ENCODE data around the gene MYLK.
"Not testable (repeated sequence)": the region's sequence is repeated elsewhere in the genome, so short reads cannot be mapped to it uniquely, and the experiment has no call there.

The MYLK gene

GRCh38 chr3:123717451-123717850 is 166.7 kb downstream of the MYLK start:
- H3K4me1 ChIP-seq (ENCODE audit: control insufficient read depth, low read depth, low read length) = not testable (repeated sequence)

DNA sequence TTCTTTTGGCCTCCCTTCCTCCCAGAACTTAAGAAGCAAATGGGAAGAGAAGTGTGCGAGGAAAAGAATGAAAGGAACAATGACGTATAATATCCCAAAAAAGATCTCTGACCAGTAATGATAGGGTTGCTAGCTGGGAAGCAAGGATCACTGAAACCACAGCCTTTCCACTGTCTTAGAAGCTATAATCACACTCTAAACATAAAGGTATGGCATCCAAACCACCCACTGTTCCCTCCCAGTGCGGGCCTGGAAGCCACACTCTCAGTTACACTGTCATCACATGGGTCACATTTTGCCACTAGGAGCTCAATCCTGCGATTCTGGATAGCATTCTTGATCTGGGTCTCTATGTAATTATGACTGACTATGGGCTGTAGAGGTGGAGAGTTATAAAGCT is 167.7 kb downstream of the MYLK start:
- no peaks in the 10 kb centered on the region for H3K36me3 ChIP-seq (ENCODE audit: control insufficient read depth, low read depth, low read length)
- no peaks in the 10 kb centered on the region for H3K9me3 ChIP-seq (ENCODE audit: control insufficient read depth, low read depth, low read length)
- no peak overlapping the region for H3K9ac ChIP-seq (ENCODE audit: low read length)
- H3K27me3 ChIP-seq (ENCODE audit: control insufficient read depth, insufficient read depth, low read length) = no peaks in the 10 kb centered on the region
- H3K4me1 ChIP-seq (ENCODE audit: control insufficient read depth, low read depth, low read length) = peaks cover 4% of the 10 kb centered on the region
- H3K27ac ChIP-seq (ENCODE audit: low read length) = no peak overlapping the region
- H3K4me3 ChIP-seq (ENCODE audit: low read length) = no peak overlapping the region

More at GRCh38 chr3:123717451-123717850, 166.7 kb downstream of the MYLK start:
- H3K4me3 ChIP-seq (ENCODE audit: low read length); H3K9me3 ChIP-seq (ENCODE audit: control insufficient read depth, low read depth, low read length); H3K27me3 ChIP-seq (ENCODE audit: control insufficient read depth, insufficient read depth, low read length); H3K9ac ChIP-seq (ENCODE audit: low read length); H3K27ac ChIP-seq (ENCODE audit: low read length); H3K36me3 ChIP-seq (ENCODE audit: control insufficient read depth, low read depth, low read length): not testable (repeated sequence)

GRCh38 chr3:123713211-123713610 is 170.9 kb downstream of the MYLK start:
- Histone ChIP-seq H3K4me3 (ENCODE audit: low read length) (no peak overlapping the region), H3K36me3 (ENCODE audit: control insufficient read depth, low read depth, low read length) (no peaks in the 10 kb centered on the region), H3K4me1 (ENCODE audit: control insufficient read depth, low read depth, low read length) (peaks cover 4% of the 10 kb centered on the region), H3K9ac (ENCODE audit: low read length) (no peak overlapping the region), H3K27ac (ENCODE audit: low read length) (no peak overlapping the region), H3K9me3 (ENCODE audit: control insufficient read depth, low read depth, low read length) (no peaks in the 10 kb centered on the region), H3K27me3 (ENCODE audit: control insufficient read depth, insufficient read depth, low read length) (no peaks in the 10 kb centered on the region)

DNA sequence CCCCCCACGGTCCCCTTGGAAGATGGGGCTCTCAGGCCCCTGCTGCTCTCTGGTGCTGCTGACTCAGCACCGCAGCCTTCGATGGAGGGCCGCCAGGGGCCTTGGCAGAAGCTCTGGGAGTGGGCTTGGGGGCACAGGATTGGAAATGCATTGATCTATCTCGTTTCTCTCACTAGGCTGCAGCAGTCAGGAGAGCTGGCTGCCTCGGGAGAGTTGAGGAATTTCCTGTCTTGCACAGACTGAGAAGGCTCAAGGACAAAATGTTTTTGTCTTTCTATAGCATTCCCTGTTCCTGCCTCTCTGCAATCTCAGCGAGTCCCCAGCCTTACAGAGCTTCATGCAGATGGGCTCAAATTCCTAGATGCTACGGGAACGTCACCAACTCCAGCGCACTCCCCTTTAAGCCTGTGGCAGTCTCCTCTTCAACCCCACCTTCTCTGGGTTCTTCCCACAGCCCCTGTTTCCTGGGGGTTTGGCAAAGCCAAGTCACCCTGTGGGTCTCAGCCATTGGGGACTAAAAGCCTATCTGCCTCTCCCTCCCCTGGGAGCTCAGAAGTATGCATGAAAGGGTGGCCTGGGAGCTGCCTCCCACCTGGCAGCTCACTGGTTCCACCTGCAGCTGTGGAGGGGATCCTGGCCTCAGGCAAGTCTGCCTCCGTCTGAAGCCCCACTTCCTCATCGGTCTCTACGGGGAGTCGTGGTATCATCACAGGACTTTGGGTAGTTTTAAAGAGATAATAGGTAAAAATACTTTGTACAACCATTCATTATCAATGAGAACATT is 171.9 kb downstream of the MYLK start:
- Histone ChIP-seq H3K27ac (ENCODE audit: low read length) (no peak overlapping the region), H3K4me1 (ENCODE audit: control insufficient read depth, low read depth, low read length) (peaks cover 4% of the 10 kb centered on the region), H3K27me3 (ENCODE audit: control insufficient read depth, insufficient read depth, low read length) (no peaks in the 10 kb centered on the region), H3K9me3 (ENCODE audit: control insufficient read depth, low read depth, low read length) (no peaks in the 10 kb centered on the region), H3K9ac (ENCODE audit: low read length) (no peak overlapping the region), H3K36me3 (ENCODE audit: control insufficient read depth, low read depth, low read length) (no peaks in the 10 kb centered on the region), H3K4me3 (ENCODE audit: low read length) (no peak overlapping the region)

- Histone ChIP-seq H3K4me1 (ENCODE audit: control insufficient read depth, low read depth, low read length) (peaks cover 4% of the 10 kb centered on the region), H3K9me3 (ENCODE audit: control insufficient read depth, low read depth, low read length) (no peaks in the 10 kb centered on the region), H3K4me3 (ENCODE audit: low read length) (no peak overlapping the region), H3K9ac (ENCODE audit: low read length) (no peak overlapping the region), H3K27me3 (ENCODE audit: control insufficient read depth, insufficient read depth, low read length) (no peaks in the 10 kb centered on the region), H3K36me3 (ENCODE audit: control insufficient read depth, low read depth, low read length) (no peaks in the 10 kb centered on the region), H3K27ac (ENCODE audit: low read length) (no peak overlapping the region)
Observed at GRCh38 chr3:123711356-123711755, 172.8 kb downstream of the MYLK start.

DNA sequence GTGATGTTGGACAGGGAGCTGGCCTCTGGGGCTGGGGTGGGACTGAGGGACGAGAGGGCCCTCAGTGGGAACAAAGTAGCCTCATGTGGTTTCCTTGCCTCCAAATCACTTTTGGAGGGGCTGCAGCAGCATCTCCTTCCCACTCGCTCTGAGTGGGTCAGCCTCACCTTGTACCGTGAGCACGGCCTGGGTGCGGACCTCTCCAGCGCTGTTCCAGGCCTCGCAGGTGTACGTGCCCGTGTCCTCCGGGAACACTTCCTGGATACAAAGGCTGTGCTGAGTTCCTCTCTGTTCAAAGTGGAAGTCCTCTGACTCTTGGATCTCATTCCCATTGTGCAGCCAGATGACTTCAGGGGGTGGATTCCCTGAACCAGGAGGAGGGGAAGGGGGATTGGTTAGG is 175.6 kb downstream of the MYLK start:
- no peak overlapping the region for H3K9ac ChIP-seq (ENCODE audit: low read length)
- H3K27me3 ChIP-seq (ENCODE audit: control insufficient read depth, insufficient read depth, low read length) = no peaks in the 10 kb centered on the region
- peaks cover 4% of the 10 kb centered on the region for H3K4me1 ChIP-seq (ENCODE audit: control insufficient read depth, low read depth, low read length)
- no peaks in the 10 kb centered on the region for H3K36me3 ChIP-seq (ENCODE audit: control insufficient read depth, low read depth, low read length)
- no peaks in the 10 kb centered on the region for H3K9me3 ChIP-seq (ENCODE audit: control insufficient read depth, low read depth, low read length)
- H3K27ac ChIP-seq (ENCODE audit: low read length) = no peak overlapping the region
- H3K4me3 ChIP-seq (ENCODE audit: low read length) = no peak overlapping the region

DNA sequence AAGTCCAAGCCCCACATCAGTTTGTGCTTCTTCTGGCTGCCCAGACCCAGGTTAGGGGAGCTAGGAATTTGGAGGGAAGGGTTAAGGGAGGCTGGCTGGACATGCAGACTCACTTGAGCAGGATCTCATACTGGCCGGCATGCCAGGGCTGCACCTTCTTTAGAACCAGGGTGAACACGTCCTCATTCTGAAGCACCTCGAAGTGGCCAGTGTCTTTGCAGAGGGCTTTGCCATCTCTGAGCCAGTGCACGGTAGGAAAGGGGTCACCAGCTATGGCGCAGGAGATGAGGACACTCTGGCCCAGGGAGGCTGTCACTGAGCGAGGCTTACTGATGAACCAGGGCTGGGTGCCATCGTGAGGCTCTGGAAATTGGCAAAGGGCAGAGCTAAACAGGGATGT is 176.5 kb downstream of the MYLK start:
- not testable (repeated sequence) for H3K9ac ChIP-seq (ENCODE audit: low read length); H3K27ac ChIP-seq (ENCODE audit: low read length); H3K36me3 ChIP-seq (ENCODE audit: control insufficient read depth, low read depth, low read length); H3K4me3 ChIP-seq (ENCODE audit: low read length); H3K27me3 ChIP-seq (ENCODE audit: control insufficient read depth, insufficient read depth, low read length); H3K9me3 ChIP-seq (ENCODE audit: control insufficient read depth, low read depth, low read length); H3K4me1 ChIP-seq (ENCODE audit: control insufficient read depth, low read depth, low read length)

DNA sequence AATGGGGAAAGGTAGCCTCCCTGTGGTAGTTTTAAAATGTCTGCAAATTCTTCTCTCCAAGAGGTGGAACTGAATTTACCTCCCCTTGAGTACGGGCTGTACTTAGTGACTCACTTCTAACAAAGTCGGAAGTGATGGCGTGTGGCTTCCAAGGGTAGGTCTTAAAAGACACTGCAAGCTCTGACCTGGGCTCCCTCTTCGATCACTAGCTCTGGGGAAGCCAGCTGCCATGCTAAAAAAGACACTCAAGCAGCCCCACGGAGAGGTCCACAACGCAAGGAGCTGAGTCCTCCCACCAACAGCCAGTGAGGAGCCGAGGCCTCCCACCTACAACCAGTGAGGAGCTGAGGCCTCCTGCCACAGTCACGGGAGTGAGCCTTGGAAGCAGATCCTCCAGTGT is 177.3 kb downstream of the MYLK start:
- Histone ChIP-seq H3K4me1 (ENCODE audit: control insufficient read depth, low read depth, low read length) (no peaks in the 10 kb centered on the region), H3K36me3 (ENCODE audit: control insufficient read depth, low read depth, low read length) (no peaks in the 10 kb centered on the region), H3K27me3 (ENCODE audit: control insufficient read depth, insufficient read depth, low read length) (no peaks in the 10 kb centered on the region), H3K4me3 (ENCODE audit: low read length) (no peak overlapping the region), H3K27ac (ENCODE audit: low read length) (no peak overlapping the region), H3K9ac (ENCODE audit: low read length) (no peak overlapping the region), H3K9me3 (ENCODE audit: control insufficient read depth, low read depth, low read length) (no peaks in the 10 kb centered on the region)

GRCh38 chr3:123705488-123706285 is 178.4 kb downstream of the MYLK start:
- H3K4me3 ChIP-seq (ENCODE audit: low read length) = no peak overlapping the region
- no peaks in the 10 kb centered on the region for H3K9me3 ChIP-seq (ENCODE audit: control insufficient read depth, low read depth, low read length)
- no peaks in the 10 kb centered on the region for H3K4me1 ChIP-seq (ENCODE audit: control insufficient read depth, low read depth, low read length)
- no peak overlapping the region for H3K9ac ChIP-seq (ENCODE audit: low read length)
- H3K27ac ChIP-seq (ENCODE audit: low read length) = no peak overlapping the region
- H3K27me3 ChIP-seq (ENCODE audit: control insufficient read depth, insufficient read depth, low read length) = no peaks in the 10 kb centered on the region
- no peaks in the 10 kb centered on the region for H3K36me3 ChIP-seq (ENCODE audit: control insufficient read depth, low read depth, low read length)

DNA sequence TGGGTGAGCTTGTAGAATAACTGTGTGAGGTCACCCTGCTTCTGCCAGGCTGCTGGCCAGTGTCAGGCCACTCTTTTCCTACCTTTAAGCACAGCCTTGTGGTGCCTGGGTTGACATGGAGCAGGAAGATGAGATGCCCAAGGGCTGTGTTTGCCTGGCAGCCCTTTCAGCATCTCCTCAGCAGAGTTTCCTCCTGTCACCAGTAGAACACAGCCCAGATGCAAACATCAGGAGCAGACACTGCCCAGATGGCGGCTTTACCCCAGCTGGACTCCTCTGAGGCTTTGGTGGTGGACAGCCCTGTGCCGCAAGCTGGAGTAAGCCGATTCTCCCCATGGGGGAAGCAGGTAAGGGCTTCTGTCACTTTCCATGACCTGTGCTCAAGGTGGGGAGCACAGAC is 180.5 kb downstream of the MYLK start:
- not testable (repeated sequence) for H3K9ac ChIP-seq (ENCODE audit: low read length); H3K27ac ChIP-seq (ENCODE audit: low read length); H3K27me3 ChIP-seq (ENCODE audit: control insufficient read depth, insufficient read depth, low read length); H3K9me3 ChIP-seq (ENCODE audit: control insufficient read depth, low read depth, low read length); H3K4me3 ChIP-seq (ENCODE audit: low read length); H3K36me3 ChIP-seq (ENCODE audit: control insufficient read depth, low read depth, low read length); H3K4me1 ChIP-seq (ENCODE audit: control insufficient read depth, low read depth, low read length)

- Histone ChIP-seq H3K9me3 (ENCODE audit: control insufficient read depth, low read depth, low read length) (no peaks in the 10 kb centered on the region), H3K27ac (ENCODE audit: low read length) (no peak overlapping the region), H3K9ac (ENCODE audit: low read length) (no peak overlapping the region), H3K4me1 (ENCODE audit: control insufficient read depth, low read depth, low read length) (no peaks in the 10 kb centered on the region), H3K27me3 (ENCODE audit: control insufficient read depth, insufficient read depth, low read length) (no peaks in the 10 kb centered on the region), H3K4me3 (ENCODE audit: low read length) (no peak overlapping the region), H3K36me3 (ENCODE audit: control insufficient read depth, low read depth, low read length) (no peaks in the 10 kb centered on the region)
Observed at GRCh38 chr3:123702720-123703119, 181.4 kb downstream of the MYLK start.

DNA sequence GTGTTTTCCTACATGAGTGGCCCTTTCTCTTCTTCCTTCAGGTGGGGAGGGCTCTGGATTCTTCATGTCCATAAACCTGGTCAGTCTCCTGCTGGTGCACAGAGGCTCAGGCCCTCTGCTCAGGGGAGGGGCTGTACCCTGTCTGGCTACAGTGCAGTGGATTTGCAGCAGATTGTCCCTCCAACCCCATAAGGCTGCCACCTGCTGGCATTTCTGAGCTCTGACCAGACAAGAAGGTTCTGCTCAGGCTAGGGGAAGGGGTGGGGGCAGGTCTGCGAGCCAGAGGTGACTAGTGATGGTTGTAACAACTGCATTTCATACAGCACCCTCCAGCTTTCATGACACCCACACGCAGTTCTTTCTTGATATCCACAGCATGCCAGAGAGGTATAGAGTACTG is 182.1 kb downstream of the MYLK start:
- H3K27me3 ChIP-seq (ENCODE audit: control insufficient read depth, insufficient read depth, low read length); H3K9ac ChIP-seq (ENCODE audit: low read length); H3K9me3 ChIP-seq (ENCODE audit: control insufficient read depth, low read depth, low read length); H3K36me3 ChIP-seq (ENCODE audit: control insufficient read depth, low read depth, low read length); H3K4me1 ChIP-seq (ENCODE audit: control insufficient read depth, low read depth, low read length); H3K27ac ChIP-seq (ENCODE audit: low read length); H3K4me3 ChIP-seq (ENCODE audit: low read length): not testable (repeated sequence)
